ENCODE data around the gene MSH3.

Gene MSH3

DNA sequence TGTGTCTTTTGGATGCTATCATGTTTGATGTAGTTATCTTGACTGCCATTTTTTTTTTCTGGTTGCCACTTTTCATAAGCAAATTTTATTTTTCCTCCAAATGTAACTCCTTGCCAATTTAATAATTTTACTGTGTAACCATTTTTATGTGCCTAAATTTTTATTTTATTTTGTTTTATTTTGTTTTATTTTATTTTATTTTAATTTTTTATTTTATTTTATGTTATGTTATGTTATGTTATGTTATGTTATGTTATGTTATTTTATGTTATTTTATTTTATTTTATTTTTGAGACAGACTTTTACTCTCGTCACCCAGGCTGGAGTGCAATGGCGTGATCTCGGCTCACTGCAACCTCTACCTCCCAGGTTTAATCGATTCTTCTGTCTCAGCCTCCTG lies 108.1 kb downstream of the MSH3 start:
- Histone ChIP-seq H3K79me2 (ENCODE audit: control insufficient read depth, low read length) (no peaks in the 10 kb centered on the region), H4K20me1 (ENCODE audit: control insufficient read depth, insufficient read depth, low read depth, low read length) (no peaks in the 10 kb centered on the region), H3K36me3 (ENCODE audit: control insufficient read depth, low read length) (peaks cover 3% of the 10 kb centered on the region; the same call in 1 of the 2 replicates), H3K9me3 (ENCODE audit: control insufficient read depth, insufficient read depth, low read length) (no peaks in the 10 kb centered on the region), H3F3A (ENCODE audit: control insufficient read depth, insufficient read depth) (no peaks in the 10 kb centered on the region), H3K27ac (ENCODE audit: low read depth, low read length) (no peak overlapping the region), H3K4me3 (ENCODE audit: low read length) (no peak overlapping the region), H3K4me1 (ENCODE audit: control insufficient read depth, low read length) (no peaks in the 10 kb centered on the region), H3K27me3 (ENCODE audit: control insufficient read depth, low read length) (no peaks in the 10 kb centered on the region), H3K9me2 (replicated peaks; ENCODE audit: control insufficient read depth, low read length) (no peaks in the 10 kb centered on the region), H3K4me2 (ENCODE audit: low read length) (no peak overlapping the region)
- no peak for TF ChIP-seq EZH2phosphoT487 (IDR thresholded peaks at IDR 0.05; ENCODE audit: borderline replicate concordance, low read length)
- TF ChIP-seq, protein P1, sequence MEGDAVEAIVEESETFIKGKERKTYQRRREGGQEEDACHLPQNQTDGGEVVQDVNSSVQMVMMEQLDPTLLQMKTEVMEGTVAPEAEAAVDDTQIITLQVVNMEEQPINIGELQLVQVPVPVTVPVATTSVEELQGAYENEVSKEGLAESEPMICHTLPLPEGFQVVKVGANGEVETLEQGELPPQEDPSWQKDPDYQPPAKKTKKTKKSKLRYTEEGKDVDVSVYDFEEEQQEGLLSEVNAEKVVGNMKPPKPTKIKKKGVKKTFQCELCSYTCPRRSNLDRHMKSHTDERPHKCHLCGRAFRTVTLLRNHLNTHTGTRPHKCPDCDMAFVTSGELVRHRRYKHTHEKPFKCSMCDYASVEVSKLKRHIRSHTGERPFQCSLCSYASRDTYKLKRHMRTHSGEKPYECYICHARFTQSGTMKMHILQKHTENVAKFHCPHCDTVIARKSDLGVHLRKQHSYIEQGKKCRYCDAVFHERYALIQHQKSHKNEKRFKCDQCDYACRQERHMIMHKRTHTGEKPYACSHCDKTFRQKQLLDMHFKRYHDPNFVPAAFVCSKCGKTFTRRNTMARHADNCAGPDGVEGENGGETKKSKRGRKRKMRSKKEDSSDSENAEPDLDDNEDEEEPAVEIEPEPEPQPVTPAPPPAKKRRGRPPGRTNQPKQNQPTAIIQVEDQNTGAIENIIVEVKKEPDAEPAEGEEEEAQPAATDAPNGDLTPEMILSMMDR (IDR thresholded peaks at IDR 0.05; ENCODE audit: low read depth, low read length, poor library complexity, severe bottlenecking), result no peak

DNA sequence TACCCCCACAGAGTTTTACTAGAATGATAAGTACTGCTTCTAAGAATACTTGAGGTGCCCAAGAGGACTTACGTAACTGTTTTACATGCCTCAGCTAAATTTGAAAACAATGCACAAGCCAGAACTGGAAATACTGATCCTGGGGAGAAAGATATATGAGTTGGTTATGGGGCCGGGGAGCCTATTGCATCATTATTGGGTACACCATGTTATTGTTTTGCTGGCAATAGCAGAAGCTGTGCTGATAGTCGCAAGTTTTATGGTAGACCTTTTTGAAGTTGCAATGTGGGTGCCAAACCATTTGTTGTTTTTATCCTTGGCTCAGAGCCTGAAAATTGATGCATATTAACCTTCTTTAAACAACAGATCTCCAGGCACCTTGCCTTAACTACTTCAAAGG lies 108.8 kb downstream of the MSH3 start:
- no peaks in the 10 kb centered on the region for H3K79me2 ChIP-seq (ENCODE audit: control insufficient read depth, low read length)
- no peak overlapping the region for H3K4me2 ChIP-seq (ENCODE audit: low read length)
- H3K27me3 ChIP-seq (ENCODE audit: control insufficient read depth, low read length), result no peaks in the 10 kb centered on the region
- H3K4me1 ChIP-seq (ENCODE audit: control insufficient read depth, low read length), result no peaks in the 10 kb centered on the region
- no peak overlapping the region for H3K4me3 ChIP-seq (ENCODE audit: low read length)
- no peak for TF ChIP-seq EZH2phosphoT487 (IDR thresholded peaks at IDR 0.05; ENCODE audit: borderline replicate concordance, low read length)
- TF ChIP-seq, protein P1 (IDR thresholded peaks at IDR 0.05; ENCODE audit: low read depth, low read length, poor library complexity, severe bottlenecking), result no peak
- no peak overlapping the region for H3K27ac ChIP-seq (ENCODE audit: low read depth, low read length)
- H3K9me2 ChIP-seq (replicated peaks; ENCODE audit: control insufficient read depth, low read length), result no peaks in the 10 kb centered on the region
- H4K20me1 ChIP-seq (ENCODE audit: control insufficient read depth, insufficient read depth, low read depth, low read length), result no peaks in the 10 kb centered on the region
- no peaks in the 10 kb centered on the region for H3K9me3 ChIP-seq (ENCODE audit: control insufficient read depth, insufficient read depth, low read length)
- H3F3A ChIP-seq (ENCODE audit: control insufficient read depth, insufficient read depth), result no peaks in the 10 kb centered on the region
- H3K36me3 ChIP-seq (ENCODE audit: control insufficient read depth, low read length), result peaks cover 8% of the 10 kb centered on the region

DNA sequence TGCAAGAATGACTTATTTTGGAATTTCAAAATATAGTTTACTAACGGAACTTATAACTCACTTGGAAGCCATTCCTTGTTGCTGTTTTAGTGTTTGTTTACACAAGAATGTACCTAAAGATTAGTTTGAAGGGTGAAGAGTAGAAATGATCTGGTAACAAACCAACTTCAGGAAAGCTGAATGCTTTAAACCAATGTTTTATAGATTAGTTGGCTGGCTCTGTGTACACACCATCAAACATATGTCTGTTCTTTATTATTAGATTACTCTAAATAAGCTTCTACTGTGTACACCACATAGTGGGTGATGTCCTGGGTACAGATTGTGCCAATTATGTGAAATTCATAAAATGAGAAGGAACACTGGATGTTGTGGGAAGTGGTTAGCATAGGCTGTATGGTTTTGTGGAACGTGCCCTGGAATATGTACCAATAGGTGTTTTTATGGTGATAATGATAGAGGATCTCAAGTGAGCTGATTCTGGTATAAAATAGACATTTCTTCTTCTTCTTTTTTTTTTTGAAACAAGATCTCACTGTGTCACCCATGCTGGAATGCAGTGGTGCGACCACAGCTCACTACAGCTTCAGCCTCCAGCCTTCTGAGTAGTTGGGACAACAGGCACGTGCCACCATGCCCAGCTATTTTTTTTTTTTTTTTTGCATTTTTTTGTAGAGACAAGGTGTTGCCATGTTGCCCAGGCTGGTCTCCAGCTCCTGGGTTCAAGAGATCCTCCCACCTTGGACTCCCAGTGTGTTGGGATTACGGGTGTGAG lies 109.6 kb downstream of the MSH3 start:
- Histone ChIP-seq H3K27ac (ENCODE audit: low read depth, low read length) (no peak overlapping the region), H3F3A (ENCODE audit: control insufficient read depth, insufficient read depth) (no peaks in the 10 kb centered on the region), H3K36me3 (ENCODE audit: control insufficient read depth, low read length) (peaks cover 15% of the 10 kb centered on the region), H3K4me2 (ENCODE audit: low read length) (no peak overlapping the region), H3K27me3 (ENCODE audit: control insufficient read depth, low read length) (no peaks in the 10 kb centered on the region), H4K20me1 (ENCODE audit: control insufficient read depth, insufficient read depth, low read depth, low read length) (no peaks in the 10 kb centered on the region), H3K79me2 (ENCODE audit: control insufficient read depth, low read length) (no peaks in the 10 kb centered on the region), H3K4me1 (ENCODE audit: control insufficient read depth, low read length) (no peaks in the 10 kb centered on the region), H3K9me3 (ENCODE audit: control insufficient read depth, insufficient read depth, low read length) (no peaks in the 10 kb centered on the region), H3K4me3 (ENCODE audit: low read length) (no peak overlapping the region), H3K9me2 (replicated peaks; ENCODE audit: control insufficient read depth, low read length) (no peaks in the 10 kb centered on the region)
- TF ChIP-seq, protein P1 (IDR thresholded peaks at IDR 0.05; ENCODE audit: low read depth, low read length, poor library complexity, severe bottlenecking), result no peak
- no peak for TF ChIP-seq EZH2phosphoT487 (IDR thresholded peaks at IDR 0.05; ENCODE audit: borderline replicate concordance, low read length)
